ENCODE data around the gene DAB1.

Gene DAB1

DNA sequence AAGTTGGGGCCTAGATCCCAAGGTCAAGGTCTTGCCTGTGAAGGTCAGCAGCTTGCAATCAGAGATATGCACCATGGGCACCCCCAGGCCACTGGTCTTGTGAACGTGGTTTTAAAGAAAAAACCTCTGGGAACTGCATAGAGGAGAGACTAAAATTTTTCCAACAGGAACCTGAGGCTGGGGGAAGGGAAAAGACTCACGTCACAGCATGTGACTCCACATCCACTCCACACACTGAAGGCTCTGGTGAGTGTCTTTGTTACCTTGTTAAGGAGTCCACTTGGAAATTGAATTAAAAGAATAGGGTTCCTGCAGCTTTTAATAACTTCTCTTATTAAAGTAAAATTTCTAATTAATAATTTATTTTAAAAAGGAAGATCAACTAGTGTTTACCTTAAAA, 224.9 kb downstream of the DAB1 start:
- no peaks in the 10 kb centered on the region for H3K36me3 ChIP-seq (ENCODE audit: low read length)
- TF ChIP-seq EZH2phosphoT487 (conservative IDR thresholded peaks at IDR 0.05; ENCODE audit: low read length): no peak
- TF ChIP-seq, protein P1, sequence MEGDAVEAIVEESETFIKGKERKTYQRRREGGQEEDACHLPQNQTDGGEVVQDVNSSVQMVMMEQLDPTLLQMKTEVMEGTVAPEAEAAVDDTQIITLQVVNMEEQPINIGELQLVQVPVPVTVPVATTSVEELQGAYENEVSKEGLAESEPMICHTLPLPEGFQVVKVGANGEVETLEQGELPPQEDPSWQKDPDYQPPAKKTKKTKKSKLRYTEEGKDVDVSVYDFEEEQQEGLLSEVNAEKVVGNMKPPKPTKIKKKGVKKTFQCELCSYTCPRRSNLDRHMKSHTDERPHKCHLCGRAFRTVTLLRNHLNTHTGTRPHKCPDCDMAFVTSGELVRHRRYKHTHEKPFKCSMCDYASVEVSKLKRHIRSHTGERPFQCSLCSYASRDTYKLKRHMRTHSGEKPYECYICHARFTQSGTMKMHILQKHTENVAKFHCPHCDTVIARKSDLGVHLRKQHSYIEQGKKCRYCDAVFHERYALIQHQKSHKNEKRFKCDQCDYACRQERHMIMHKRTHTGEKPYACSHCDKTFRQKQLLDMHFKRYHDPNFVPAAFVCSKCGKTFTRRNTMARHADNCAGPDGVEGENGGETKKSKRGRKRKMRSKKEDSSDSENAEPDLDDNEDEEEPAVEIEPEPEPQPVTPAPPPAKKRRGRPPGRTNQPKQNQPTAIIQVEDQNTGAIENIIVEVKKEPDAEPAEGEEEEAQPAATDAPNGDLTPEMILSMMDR (IDR thresholded peaks at IDR 0.05; ENCODE audit: insufficient read depth, low read length, poor library complexity, severe bottlenecking): no peak
- H3F3A ChIP-seq (ENCODE audit: insufficient read depth): no peaks in the 10 kb centered on the region
- no peaks in the 10 kb centered on the region for H4K20me1 ChIP-seq (ENCODE audit: low read depth, low read length)
- H3K27ac ChIP-seq (ENCODE audit: low read depth, low read length): no peak overlapping the region
- H2AFZ ChIP-seq (ENCODE audit: low read depth, low read length, severe bottlenecking): no peak overlapping the region
- no peaks in the 10 kb centered on the region for H3K27me3 ChIP-seq (ENCODE audit: low read length)
- H3K9me2 ChIP-seq (replicated peaks; ENCODE audit: insufficient read depth, low read length): no peaks in the 10 kb centered on the region
- no peak overlapping the region for H3K9ac ChIP-seq (ENCODE audit: low read length)
- H3K9me3 ChIP-seq (ENCODE audit: insufficient read depth, low read length): no peaks in the 10 kb centered on the region
- H3K79me2 ChIP-seq (ENCODE audit: insufficient read depth, low read length): no peaks in the 10 kb centered on the region
- no peak overlapping the region for H3K4me2 ChIP-seq (ENCODE audit: low read depth, low read length, poor library complexity, severe bottlenecking)
- H3K4me3 ChIP-seq (ENCODE audit: insufficient read depth, low read length, poor library complexity, severe bottlenecking): no peak overlapping the region

DNA sequence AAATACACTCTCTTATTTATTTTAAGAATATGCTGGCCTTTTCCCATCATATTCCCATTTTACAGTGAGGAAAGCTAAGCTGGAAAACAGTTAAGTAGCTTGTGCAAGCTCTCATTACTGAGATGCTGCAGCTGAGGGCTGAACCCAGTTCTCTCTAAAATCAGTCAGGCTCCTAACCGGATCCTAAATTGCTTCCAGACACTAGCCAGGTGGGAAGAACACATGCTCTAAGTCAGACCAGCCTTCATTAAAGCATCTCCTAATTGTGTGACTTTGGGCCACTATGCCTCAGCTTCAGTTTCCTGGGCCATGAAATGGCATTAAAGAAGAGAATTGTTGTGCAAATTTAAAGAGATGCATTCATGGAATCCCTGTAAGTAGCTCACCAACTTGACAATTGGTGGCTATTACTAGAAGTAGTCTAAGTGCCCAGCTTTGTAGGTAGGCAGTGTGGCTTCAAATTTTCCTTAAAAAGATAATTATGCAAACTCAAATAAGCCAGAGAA, 228.4 kb downstream of the DAB1 start:
- no peak overlapping the region for H3K27ac ChIP-seq (ENCODE audit: low read depth, low read length)
- TF ChIP-seq, protein P1 (IDR thresholded peaks at IDR 0.05; ENCODE audit: insufficient read depth, low read length, poor library complexity, severe bottlenecking): no peak
- no peaks in the 10 kb centered on the region for H3K27me3 ChIP-seq (ENCODE audit: low read length)
- H2AFZ ChIP-seq (ENCODE audit: low read depth, low read length, severe bottlenecking): no peak overlapping the region
- no peaks in the 10 kb centered on the region for H3K9me3 ChIP-seq (ENCODE audit: insufficient read depth, low read length)
- no peaks in the 10 kb centered on the region for H3F3A ChIP-seq (ENCODE audit: insufficient read depth)
- no peaks in the 10 kb centered on the region for H4K20me1 ChIP-seq (ENCODE audit: low read depth, low read length)
- H3K79me2 ChIP-seq (ENCODE audit: insufficient read depth, low read length): no peaks in the 10 kb centered on the region
- H3K4me2 ChIP-seq (ENCODE audit: low read depth, low read length, poor library complexity, severe bottlenecking): no peak overlapping the region
- no peaks in the 10 kb centered on the region for H3K36me3 ChIP-seq (ENCODE audit: low read length)
- no peak overlapping the region for H3K4me3 ChIP-seq (ENCODE audit: insufficient read depth, low read length, poor library complexity, severe bottlenecking)
- no peak overlapping the region for H3K9ac ChIP-seq (ENCODE audit: low read length)
- no peaks in the 10 kb centered on the region for H3K9me2 ChIP-seq (replicated peaks; ENCODE audit: insufficient read depth, low read length)

DNA sequence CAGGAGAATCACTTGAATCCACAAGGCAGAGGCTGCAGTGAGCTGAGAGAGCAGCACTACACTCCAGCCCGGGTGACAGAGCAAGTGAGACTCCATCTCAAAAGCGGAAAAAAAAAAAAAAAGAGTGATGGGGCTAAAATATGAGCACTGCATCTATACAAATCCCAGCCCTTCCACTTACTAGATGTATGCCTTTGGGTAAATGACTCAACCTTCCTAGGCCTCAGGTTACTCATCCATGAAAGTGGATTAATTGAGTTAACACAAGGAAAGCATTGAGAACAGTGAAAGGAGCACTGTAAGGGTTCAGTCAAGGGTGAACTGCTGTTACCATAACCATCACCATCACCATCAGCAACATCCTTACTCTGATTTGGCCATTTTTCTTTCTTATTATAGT, 231.6 kb downstream of the DAB1 start:
- no peak overlapping the region for H3K4me3 ChIP-seq (ENCODE audit: insufficient read depth, low read length, poor library complexity, severe bottlenecking)
- no peaks in the 10 kb centered on the region for H3K9me2 ChIP-seq (replicated peaks; ENCODE audit: insufficient read depth, low read length)
- H3K9me3 ChIP-seq (ENCODE audit: insufficient read depth, low read length): no peaks in the 10 kb centered on the region
- H3K36me3 ChIP-seq (ENCODE audit: low read length): no peaks in the 10 kb centered on the region
- H3K79me2 ChIP-seq (ENCODE audit: insufficient read depth, low read length): no peaks in the 10 kb centered on the region
- H4K20me1 ChIP-seq (ENCODE audit: low read depth, low read length): no peaks in the 10 kb centered on the region
- no peak overlapping the region for H3K4me2 ChIP-seq (ENCODE audit: low read depth, low read length, poor library complexity, severe bottlenecking)
- H2AFZ ChIP-seq (ENCODE audit: low read depth, low read length, severe bottlenecking): no peak overlapping the region
- H3K9ac ChIP-seq (ENCODE audit: low read length): no peak overlapping the region
- no peaks in the 10 kb centered on the region for H3K27me3 ChIP-seq (ENCODE audit: low read length)
- TF ChIP-seq EZH2phosphoT487 (conservative IDR thresholded peaks at IDR 0.05; ENCODE audit: low read length): no peak
- TF ChIP-seq, protein P1 (IDR thresholded peaks at IDR 0.05; ENCODE audit: insufficient read depth, low read length, poor library complexity, severe bottlenecking): no peak
- no peaks in the 10 kb centered on the region for H3F3A ChIP-seq (ENCODE audit: insufficient read depth)
- H3K27ac ChIP-seq (ENCODE audit: low read depth, low read length): no peak overlapping the region
